ENCODE results near the gene TTLL6.

DNA sequence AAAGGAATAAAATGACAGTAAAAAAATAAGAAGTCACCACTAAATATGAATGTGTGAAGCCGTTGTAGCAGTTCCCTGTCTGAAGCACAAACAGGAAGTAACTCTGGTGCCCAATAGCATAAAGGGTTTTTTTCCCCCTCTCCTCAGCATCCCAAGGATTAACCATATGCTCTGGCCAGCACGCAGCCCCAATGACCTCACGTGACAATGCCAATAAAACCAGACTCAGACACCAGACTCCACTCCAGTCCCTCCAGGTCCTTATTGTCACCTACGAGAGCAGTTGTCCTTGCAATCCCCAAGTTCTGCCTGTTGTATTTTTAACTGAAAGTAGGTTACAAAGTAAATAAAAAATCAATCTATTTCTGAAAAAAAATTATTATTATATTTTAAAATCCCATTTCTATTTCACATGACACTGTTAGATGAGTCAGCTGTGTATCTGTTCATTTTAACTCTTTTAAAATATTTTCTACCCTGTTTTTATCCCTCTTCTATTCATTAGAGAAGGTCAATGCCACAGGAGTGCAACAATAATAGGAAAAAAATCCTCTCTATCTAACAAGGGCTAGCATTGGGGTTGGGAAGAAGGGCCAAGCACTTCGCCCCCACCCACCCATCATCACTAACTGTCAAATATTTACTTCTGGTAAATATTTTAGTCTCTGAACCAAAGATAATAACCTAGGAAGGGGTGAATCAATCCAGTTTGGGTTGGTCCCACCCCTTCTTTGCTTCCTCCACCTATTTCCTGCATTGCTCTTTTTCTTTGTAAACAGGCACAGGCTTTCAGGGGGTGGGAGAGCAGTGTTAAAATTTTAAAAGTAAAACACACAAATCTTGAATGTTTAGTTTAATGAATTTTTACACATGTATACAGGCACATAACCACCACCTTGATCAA, 101.3 kb downstream of the TTLL6 start:
- TF ChIP-seq POLR2A (IDR thresholded peaks at IDR 0.05) = no peak
- TF ChIP-seq, protein P1, sequence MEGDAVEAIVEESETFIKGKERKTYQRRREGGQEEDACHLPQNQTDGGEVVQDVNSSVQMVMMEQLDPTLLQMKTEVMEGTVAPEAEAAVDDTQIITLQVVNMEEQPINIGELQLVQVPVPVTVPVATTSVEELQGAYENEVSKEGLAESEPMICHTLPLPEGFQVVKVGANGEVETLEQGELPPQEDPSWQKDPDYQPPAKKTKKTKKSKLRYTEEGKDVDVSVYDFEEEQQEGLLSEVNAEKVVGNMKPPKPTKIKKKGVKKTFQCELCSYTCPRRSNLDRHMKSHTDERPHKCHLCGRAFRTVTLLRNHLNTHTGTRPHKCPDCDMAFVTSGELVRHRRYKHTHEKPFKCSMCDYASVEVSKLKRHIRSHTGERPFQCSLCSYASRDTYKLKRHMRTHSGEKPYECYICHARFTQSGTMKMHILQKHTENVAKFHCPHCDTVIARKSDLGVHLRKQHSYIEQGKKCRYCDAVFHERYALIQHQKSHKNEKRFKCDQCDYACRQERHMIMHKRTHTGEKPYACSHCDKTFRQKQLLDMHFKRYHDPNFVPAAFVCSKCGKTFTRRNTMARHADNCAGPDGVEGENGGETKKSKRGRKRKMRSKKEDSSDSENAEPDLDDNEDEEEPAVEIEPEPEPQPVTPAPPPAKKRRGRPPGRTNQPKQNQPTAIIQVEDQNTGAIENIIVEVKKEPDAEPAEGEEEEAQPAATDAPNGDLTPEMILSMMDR (IDR thresholded peaks at IDR 0.05) = no peak

Data from thyroid gland (tissue), 4 donors.